ENCODE data around the gene PPIP5K2. TPM values are rescaled to one million over a fixed set of nuclear protein-coding genes. Genes with fewer than 3 reads are reported as not detected.
A peak's percentile ranks its signal among the peaks of the same experiment; 100 is the strongest.

PPIP5K2 gene
- total RNA-seq, 4 donors from 2014 or later, result 19.8 to 42.8 (median 38.2) TPM

DNA sequence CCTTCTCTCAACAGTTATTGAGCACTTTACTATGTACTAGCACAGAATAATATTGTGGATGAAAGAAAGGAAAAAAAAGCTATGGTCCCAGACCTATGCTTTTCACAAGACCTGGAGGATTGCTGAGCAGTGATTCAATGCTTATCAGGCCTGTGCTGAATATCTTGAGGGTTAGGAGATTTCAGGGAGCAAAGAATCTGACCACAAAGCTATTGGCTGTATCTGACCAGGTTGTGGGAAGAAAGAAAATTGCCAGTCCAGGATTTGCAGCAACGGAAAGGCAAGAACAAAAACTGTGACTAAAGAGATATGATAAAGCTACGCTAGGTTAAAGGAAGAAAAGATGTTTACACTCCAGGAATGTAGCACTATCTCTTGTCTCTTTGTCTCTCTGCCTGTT is 123.6 kb downstream of the PPIP5K2 start:
- peaks cover 0 to 7% (median 0%) of the 10 kb centered on the region in 3 donors for H3K9me3 ChIP-seq
- TF ChIP-seq EP300 (IDR thresholded peaks at IDR 0.05), result no peak
- peak overlapping the region in 3 of 4 donors; percentile 25 to 63 (median 56) for H3K27ac ChIP-seq
- no peak overlapping the region for H3K4me3 ChIP-seq
- no peaks in the 10 kb centered on the region for H3K27me3 ChIP-seq
- H3K36me3 ChIP-seq, result no peaks in the 10 kb centered on the region
- ATAC-seq, result no peak
- 38 to 46% methylated on average over 2 of the region's 2 CpGs for WGBS, 2 donors (ENCODE audit: low coverage in 1 of 2)
- peaks cover 0 to 9% (median 0%) of the 10 kb centered on the region in 3 donors for H3K4me1 ChIP-seq

- no peaks in the 10 kb centered on the region for H3K27me3 ChIP-seq
- H3K27ac ChIP-seq, result peak overlapping the region in 3 of 4 donors; percentile 25 to 63 (median 56)
- no peak overlapping the region for H3K4me3 ChIP-seq
- no peaks in the 10 kb centered on the region for H3K36me3 ChIP-seq
- H3K4me1 ChIP-seq, result peaks cover 0 to 9% (median 0%) of the 10 kb centered on the region in 3 donors
- ATAC-seq, result no peak
- TF ChIP-seq EP300 (IDR thresholded peaks at IDR 0.05) (no peak), POLR2A (IDR thresholded peaks at IDR 0.05) (no peak), POLR2AphosphoS5 (IDR thresholded peaks at IDR 0.05) (no peak)
- TF ChIP-seq, protein P1, sequence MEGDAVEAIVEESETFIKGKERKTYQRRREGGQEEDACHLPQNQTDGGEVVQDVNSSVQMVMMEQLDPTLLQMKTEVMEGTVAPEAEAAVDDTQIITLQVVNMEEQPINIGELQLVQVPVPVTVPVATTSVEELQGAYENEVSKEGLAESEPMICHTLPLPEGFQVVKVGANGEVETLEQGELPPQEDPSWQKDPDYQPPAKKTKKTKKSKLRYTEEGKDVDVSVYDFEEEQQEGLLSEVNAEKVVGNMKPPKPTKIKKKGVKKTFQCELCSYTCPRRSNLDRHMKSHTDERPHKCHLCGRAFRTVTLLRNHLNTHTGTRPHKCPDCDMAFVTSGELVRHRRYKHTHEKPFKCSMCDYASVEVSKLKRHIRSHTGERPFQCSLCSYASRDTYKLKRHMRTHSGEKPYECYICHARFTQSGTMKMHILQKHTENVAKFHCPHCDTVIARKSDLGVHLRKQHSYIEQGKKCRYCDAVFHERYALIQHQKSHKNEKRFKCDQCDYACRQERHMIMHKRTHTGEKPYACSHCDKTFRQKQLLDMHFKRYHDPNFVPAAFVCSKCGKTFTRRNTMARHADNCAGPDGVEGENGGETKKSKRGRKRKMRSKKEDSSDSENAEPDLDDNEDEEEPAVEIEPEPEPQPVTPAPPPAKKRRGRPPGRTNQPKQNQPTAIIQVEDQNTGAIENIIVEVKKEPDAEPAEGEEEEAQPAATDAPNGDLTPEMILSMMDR (IDR thresholded peaks at IDR 0.05), result no peak
- H3K9me3 ChIP-seq, result peaks cover 0 to 2% (median 0%) of the 10 kb centered on the region in 3 donors
Observed at GRCh38 chr5:103244398-103244797, 124.3 kb downstream of the PPIP5K2 start.

DNA sequence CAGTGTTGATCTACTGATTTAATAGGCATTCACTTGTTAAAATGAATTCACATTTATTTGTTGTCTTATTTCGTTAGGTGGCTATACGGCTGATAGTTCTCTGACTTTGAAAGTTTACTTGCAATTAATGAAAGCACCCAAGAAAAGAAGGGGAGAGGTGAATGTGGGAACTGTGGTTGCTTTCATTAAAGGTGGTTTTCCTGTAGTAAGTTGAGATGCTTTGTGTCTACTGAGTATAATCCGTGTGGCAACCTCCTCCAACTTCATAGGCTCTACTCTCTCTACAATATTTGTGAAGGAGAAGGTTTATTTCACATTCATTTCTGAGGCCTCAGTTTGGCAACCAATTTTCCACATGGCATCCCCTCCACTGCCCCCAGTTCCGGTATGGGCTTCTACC is 125.7 kb downstream of the PPIP5K2 start:
- TF ChIP-seq EP300 (IDR thresholded peaks at IDR 0.05) (no peak), POLR2A (IDR thresholded peaks at IDR 0.05) (no peak), POLR2AphosphoS5 (IDR thresholded peaks at IDR 0.05) (no peak)
- TF ChIP-seq, protein P1 (IDR thresholded peaks at IDR 0.05), result no peak
- 89 to 93% methylated on average over 4 of the region's 4 CpGs for WGBS, 2 donors (ENCODE audit: low coverage in 1 of 2)
- no peak for ATAC-seq
- no peak overlapping the region for H3K4me3 ChIP-seq
- H3K27me3 ChIP-seq, result no peaks in the 10 kb centered on the region
- H3K9me3 ChIP-seq, result no peaks in the 10 kb centered on the region
- peaks cover 0 to 9% (median 0%) of the 10 kb centered on the region in 3 donors for H3K4me1 ChIP-seq
- H3K27ac ChIP-seq, result no peak overlapping the region
- no peaks in the 10 kb centered on the region for H3K36me3 ChIP-seq

DNA sequence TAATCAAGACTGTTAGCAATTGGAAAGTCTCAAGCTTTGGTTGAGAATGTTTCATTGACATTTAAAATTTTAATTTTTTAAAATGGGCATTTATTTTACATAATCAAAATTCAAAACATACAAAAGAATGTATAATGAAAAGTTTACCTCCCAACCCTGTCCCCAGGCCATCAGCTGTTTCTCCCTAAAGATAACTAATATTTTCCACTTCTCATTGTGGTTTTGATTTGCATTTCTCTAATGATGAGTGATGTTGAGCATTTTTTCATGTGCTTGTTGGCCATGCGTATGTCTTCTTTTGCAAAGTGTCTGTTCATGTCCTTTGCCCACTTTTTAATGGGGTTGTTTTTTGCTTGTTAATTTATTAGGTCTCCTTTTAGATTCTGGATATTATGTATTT is 127.0 kb downstream of the PPIP5K2 start:
- Histone ChIP-seq H3K4me1 (peaks cover 0 to 9% (median 0%) of the 10 kb centered on the region in 3 donors), H3K36me3 (no peaks in the 10 kb centered on the region), H3K27ac (no peak overlapping the region), H3K27me3 (no peaks in the 10 kb centered on the region), H3K4me3 (no peak overlapping the region), H3K9me3 (no peaks in the 10 kb centered on the region)
- no peak for TF ChIP-seq POLR2A (IDR thresholded peaks at IDR 0.05)
- TF ChIP-seq POLR2AphosphoS5 (IDR thresholded peaks at IDR 0.05), result no peak
- TF ChIP-seq EP300 (IDR thresholded peaks at IDR 0.05), result no peak
- TF ChIP-seq, protein P1 (IDR thresholded peaks at IDR 0.05), result no peak
- 82% methylated on average over 1 of the region's 1 CpG; no CpG with 5 or more reads in 1 of the 2 donors for WGBS, 2 donors (ENCODE audit: low coverage in 1 of 2)
- no peak for ATAC-seq

DNA sequence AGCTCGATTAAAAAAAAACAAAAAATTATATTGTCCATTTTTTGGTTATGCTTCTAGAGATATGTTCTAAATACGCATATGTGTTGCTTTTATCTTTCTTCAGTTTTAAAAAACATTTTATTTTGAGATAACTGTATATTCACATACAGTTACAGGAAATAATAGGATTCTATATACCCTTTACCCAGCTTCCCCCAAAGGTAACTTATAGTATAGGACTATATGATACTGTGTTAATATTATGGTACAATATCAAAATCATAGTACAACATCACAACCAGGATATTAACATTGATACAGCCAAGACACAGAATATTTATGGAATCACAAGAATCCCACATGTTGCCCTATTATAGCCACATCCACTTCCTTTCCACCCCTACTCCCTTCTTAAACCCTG is 129.0 kb downstream of the PPIP5K2 start:
- no peak for ATAC-seq
- no peaks in the 10 kb centered on the region for H3K9me3 ChIP-seq
- H3K4me1 ChIP-seq, result peaks cover 0 to 8% (median 0%) of the 10 kb centered on the region in 3 donors
- H3K27ac ChIP-seq, result no peak overlapping the region
- WGBS, 2 donors (ENCODE audit: low coverage in 1 of 2), result 78 to 89% methylated on average over 2 of the region's 2 CpGs
- TF ChIP-seq POLR2A (IDR thresholded peaks at IDR 0.05) (no peak), EP300 (IDR thresholded peaks at IDR 0.05) (no peak), POLR2AphosphoS5 (IDR thresholded peaks at IDR 0.05) (no peak)
- TF ChIP-seq, protein P1 (IDR thresholded peaks at IDR 0.05), result no peak
- no peaks in the 10 kb centered on the region for H3K27me3 ChIP-seq
- no peaks in the 10 kb centered on the region for H3K36me3 ChIP-seq
- no peak overlapping the region for H3K4me3 ChIP-seq

All from gastroesophageal sphincter (tissue), 4 donors.